Measurements from ENCODE around the gene FLOT1. TPM values are rescaled to one million over a fixed set of nuclear protein-coding genes. Genes with fewer than 3 reads are reported as not detected.
A peak's percentile ranks its signal among the peaks of the same experiment; 100 is the strongest.

The FLOT1 gene
- total and polyA plus RNA-seq, 9 of the 15 experiments (the other 6 are each of a cell fraction or from before 2014, with no cell fraction given): 11.7 to 149 (median 118) TPM

GRCh38 chr6:30684386-30685156 is 57.9 kb downstream of the FLOT1 start (continued):
- TF ChIP-seq KLF6 (CRISPR knock-in tag; IDR thresholded peaks at IDR 0.05; ENCODE audit: borderline replicate concordance): no peak
- TF ChIP-seq ID3 (CRISPR knock-in tag; IDR thresholded peaks at IDR 0.05): no peak
- no peak for TF ChIP-seq ID3 (tag; IDR thresholded peaks at IDR 0.05)
- peak in 1 of 2 experiments; percentile 84; a peak in 1 of 4 replicates for TF ChIP-seq KDM4B (IDR thresholded peaks at IDR 0.05; ENCODE audit: borderline replicate concordance in 2 of 2, low read depth in 1 of 2)
- TF ChIP-seq HCFC1 (IDR thresholded peaks at IDR 0.05; ENCODE audit: low read depth, low read length): 0 out of 2 replicates have a peak, but pooled peaks have one; percentile 6
- TF ChIP-seq ESRRB (CRISPR knock-in tag; IDR thresholded peaks at IDR 0.05; ENCODE audit: borderline replicate concordance): no peak
- no peak for TF ChIP-seq PCBP1 (IDR thresholded peaks at IDR 0.05; ENCODE audit: low read depth, low read length, poor library complexity, severe bottlenecking)
- TF ChIP-seq VEZF1 (CRISPR knock-in tag; IDR thresholded peaks at IDR 0.05): peak; percentile 85
- no peak for TF ChIP-seq ZNF311 (CRISPR knock-in tag; IDR thresholded peaks at IDR 0.05)
- TF ChIP-seq ZNF239 (CRISPR knock-in tag; IDR thresholded peaks at IDR 0.05): no peak
- no peak for TF ChIP-seq MCM3 (IDR thresholded peaks at IDR 0.05)
- no peak for TF ChIP-seq MBD2 (IDR thresholded peaks at IDR 0.05; ENCODE audit: borderline replicate concordance, low read depth)
- no peak for TF ChIP-seq ZKSCAN8 (CRISPR knock-in tag; IDR thresholded peaks at IDR 0.05)
- no peak for TF ChIP-seq PML (IDR thresholded peaks at IDR 0.05; ENCODE audit: low read length)
- no peak for TF ChIP-seq CEBPG (CRISPR knock-in tag; IDR thresholded peaks at IDR 0.05)
- no peak for TF ChIP-seq CEBPG (tag; conservative IDR thresholded peaks at IDR 0.05 in 1 of 2, IDR thresholded peaks at IDR 0.05 in 1 of 2)
- TF ChIP-seq ZMIZ1 (IDR thresholded peaks at IDR 0.05; ENCODE audit: low read depth in 2 of 2, low read length in 2 of 2): no peak
- TF ChIP-seq MAZ (CRISPR knock-in tag; conservative IDR thresholded peaks at IDR 0.05 in 1 of 2, IDR thresholded peaks at IDR 0.05 in 1 of 2): peak; percentile 79 to 91
- TF ChIP-seq HMGXB4 (CRISPR knock-in tag; IDR thresholded peaks at IDR 0.05): no peak
